ENCODE data around the gene CBLL1. TPM values are rescaled to one million over a fixed set of nuclear protein-coding genes. Genes with fewer than 3 reads are reported as not detected.

The CBLL1 gene
- polyA plus RNA-seq, 2 of the 4 experiments (the other 2 are of a cell fraction) = 26.1 to 40.5 TPM

- no peak for TF ChIP-seq PBX3 (IDR thresholded peaks at IDR 0.05)
- no peak for TF ChIP-seq BHLHE40 (IDR thresholded peaks at IDR 0.05; ENCODE audit: low read depth, low read length)
Observed at GRCh38 chr7:107721286-107721685, 22.7 kb upstream of the CBLL1 start (continued).

GRCh38 chr7:107723255-107723654 is 20.7 kb upstream of the CBLL1 start:
- Histone ChIP-seq H3K4me2 (no peak overlapping the region), H3K4me1 (no peaks in the 10 kb centered on the region), H3K4me3 (no peak overlapping the region), H3K27ac (no peak overlapping the region), H3K9me3 (no peaks in the 10 kb centered on the region)
- DNase-seq (ENCODE audit: low read depth in 1 of 2, low spot score in 1 of 2) (no peak), ATAC-seq (no peak), FAIRE-seq (no peak)
- WGBS (ENCODE audit: missing lambda C conversion rate) = 59% methylated on average over 2 of the region's 2 CpGs
- POLR2A ChIA-PET = no interaction called here
- CTCF ChIA-PET = interaction anchor here (1.5 to 7.0 kb wide), 2 partner anchors 11 to 259 kb away, joined by 10 to 80 read pairs; no protein-coding TSS in a partner anchor
- no peak for TF ChIP-seq SREBF2 (IDR thresholded peaks at IDR 0.05)
- TF ChIP-seq BCL3 (IDR thresholded peaks at IDR 0.05) = no peak
- no peak for TF ChIP-seq HOXB5 (CRISPR knock-in tag; IDR thresholded peaks at IDR 0.05)
- no peak for TF ChIP-seq FOSL2 (IDR thresholded peaks at IDR 0.05)
- TF ChIP-seq FOSL2 (CRISPR knock-in tag; IDR thresholded peaks at IDR 0.05) = no peak
- no peak for TF ChIP-seq GATA3 (IDR thresholded peaks at IDR 0.05; ENCODE audit: borderline replicate concordance)

GRCh38 chr7:107725138-107725740 is 18.7 kb upstream of the CBLL1 start:
- no peak overlapping the region for H3K27ac ChIP-seq
- peak; percentile 96 for FAIRE-seq
- peak in 1 of 2 experiments; percentile 67; a peak in 2 of 6 replicates for ATAC-seq
- TF ChIP-seq RFX5 (IDR thresholded peaks at IDR 0.05) (no peak), RAD21 (conservative IDR thresholded peaks at IDR 0.05 in 1 of 2, IDR thresholded peaks at IDR 0.05 in 1 of 2) (peak; percentile 73 to 78), RCOR1 (IDR thresholded peaks at IDR 0.05; ENCODE audit: low read depth, low read length) (no peak), ELK1 (IDR thresholded peaks at IDR 0.05; ENCODE audit: low read depth, low read length) (no peak), SMC3 (IDR thresholded peaks at IDR 0.05) (peak; percentile 80), FOSL2 (IDR thresholded peaks at IDR 0.05) (no peak), FOSL2 (CRISPR knock-in tag; IDR thresholded peaks at IDR 0.05) (peak; percentile 55; the same call in 1 of the 2 replicates), CTCF (IDR thresholded peaks at IDR 0.05) (peak; percentile 91), HES2 (IDR thresholded peaks at IDR 0.05) (no peak), JUN (IDR thresholded peaks at IDR 0.05) (no peak)
- no peaks in the 10 kb centered on the region for H3K4me1 ChIP-seq
- DNase-seq (ENCODE audit: low read depth in 1 of 2, low spot score in 1 of 2) = peak; percentile 60 to 61
- H3K4me2 ChIP-seq = no peak overlapping the region
- ChIA-PET CTCF (interaction anchor here (0.7 to 7.0 kb wide), 18 partner anchors 10 to 526 kb away, joined by 3 to 80 read pairs (median 4); partner anchors contain the start of gene CBLL1), POLR2A (no interaction called here)
- no peaks in the 10 kb centered on the region for H3K9me3 ChIP-seq
- no peak overlapping the region for H3K4me3 ChIP-seq
- 15% methylated on average over 4 of the region's 4 CpGs for WGBS (ENCODE audit: missing lambda C conversion rate)
